Hepatocyte (in vitro differentiated cells): ENCODE data around the gene PNPLA7. TPM values are rescaled to one million over a fixed set of nuclear protein-coding genes. Genes with fewer than 3 reads are reported as not detected.

Source experiments
- DNase-seq: peaks from one replicate; pipeline ENCODE4 v3.0.0-alpha.2; 2016; ENCODE audit warnings: low spot score
- H2AFZ ChIP-seq: fragments of 200-600 bp; sonication (generic); 2 replicates; pipeline ENCODE4 v1.6.0; 2016; ENCODE audit warnings: antibody characterized with exemption, mild to moderate bottlenecking
- H3K27ac ChIP-seq: fragments of 200-600 bp; sonication (generic); 2 replicates; pipeline ENCODE4 v1.5.1; 2016; ENCODE audit warnings: mild to moderate bottlenecking
- H3K27me3 ChIP-seq: fragments of 200-600 bp; sonication (generic); 2 replicates; pipeline ENCODE4 v1.6.1; 2016
- H3K36me3 ChIP-seq: fragments of 200-600 bp; sonication (generic); replicated peaks from 2 replicates; pipeline ENCODE4 v1.5.1; 2016; ENCODE audit warnings: low read depth; ENCODE audit not compliant: insufficient read depth
- H3K4me1 ChIP-seq: fragments of 200-600 bp; sonication (generic); 2 replicates; pipeline ENCODE4 v1.5.1; 2016; ENCODE audit warnings: mild to moderate bottlenecking, moderate library complexity; ENCODE audit not compliant: insufficient read depth
- H3K4me2 ChIP-seq: fragments of 200-600 bp; sonication (generic); 2 replicates; pipeline ENCODE4 v1.6.0; 2016
- H3K4me3 ChIP-seq: fragments of 200-600 bp; sonication (generic); 2 replicates; pipeline ENCODE4 v1.5.1; 2016; ENCODE audit warnings: mild to moderate bottlenecking
- H3K79me2 ChIP-seq: fragments of 200-600 bp; sonication (generic); 2 replicates; pipeline ENCODE4 v1.6.0; 2017; ENCODE audit warnings: mild to moderate bottlenecking
- H3K9me2 ChIP-seq: fragments of 200-600 bp; sonication (generic); replicated peaks from 2 replicates; pipeline ENCODE4 v1.6.0; 2017; ENCODE audit warnings: mild to moderate bottlenecking; ENCODE audit not compliant: insufficient read depth
- H3K9me3 ChIP-seq: fragments of 200-600 bp; sonication (generic); 2 replicates; pipeline ENCODE4 v1.5.1; 2016; ENCODE audit warnings: low read depth, mild to moderate bottlenecking
- H4K20me1 ChIP-seq: fragments of 200-600 bp; sonication (generic); 2 replicates; pipeline ENCODE4 v1.6.0; 2016; ENCODE audit warnings: mild to moderate bottlenecking; ENCODE audit not compliant: insufficient read depth, poor library complexity, severe bottlenecking
- CTCF ChIP-seq: fragments of 200-600 bp; sonication (generic); IDR thresholded peaks from 2 replicates; pipeline ENCODE4 v1.5.1; 2016; ENCODE audit warnings: antibody characterized with exemption, mild to moderate bottlenecking; ENCODE audit not compliant: poor library complexity
- EZH2 ChIP-seq: fragments of 200-600 bp; sonication (generic); IDR thresholded peaks from 2 replicates; pipeline ENCODE4 v1.6.1; 2016; ENCODE audit warnings: antibody characterized with exemption, mild to moderate bottlenecking, borderline replicate concordance
- EZH2phosphoT487 ChIP-seq: fragments of 200-600 bp; sonication (generic); IDR thresholded peaks from one replicate; pipeline ENCODE4 v1.6.1; 2018; ENCODE audit warnings: antibody characterized with exemption, mild to moderate bottlenecking, low read depth, moderate library complexity; ENCODE audit not compliant: unreplicated experiment, severe bottlenecking
- WGBS: methylation state at CpG from one replicate; pipeline ENCODE4 v1.1.6; 2016; ENCODE audit warnings: low lambda C conversion rate; ENCODE audit errors: missing lambda C conversion rate; 5-methylcytosine and 5-hydroxymethylcytosine counted together
- polyA plus RNA-seq: library from polyadenylated mRNA; unstranded; fragments of >200 nt; fragmentation: Nextera tagmentation; extraction: Ambion mirVana; gene quantifications from 2 replicates; pipeline ENCODE4 v1.2.1, GENCODE V29; 2016
- total RNA-seq: library from RNA; depleted of rRNA; stranded (reverse); fragments of >200 nt; gene quantifications from 2 replicates; pipeline ENCODE4 v1.2.3, GENCODE V29; 2014

PNPLA7 gene
- total and polyA plus RNA-seq, 2 experiments from 2014 or later: 0.62 to 0.77 TPM

- Histone ChIP-seq H4K20me1 (peaks cover 3% of the 10 kb centered on the region), H3K27me3 (no peaks in the 10 kb centered on the region), H3K4me3 (no peak overlapping the region), H3K36me3 (no peaks in the 10 kb centered on the region), H3K4me2 (no peak overlapping the region), H3K27ac (no peak overlapping the region), H3K9me3 (no peaks in the 10 kb centered on the region), H2AFZ (no peak overlapping the region), H3K4me1 (peaks cover 4% of the 10 kb centered on the region), H3K79me2 (peaks cover 11% of the 10 kb centered on the region), H3K9me2 (no peaks in the 10 kb centered on the region)
- no peak for TF ChIP-seq EZH2phosphoT487
- no peak for TF ChIP-seq EZH2
- TF ChIP-seq CTCF: no peak
- DNase-seq: no peak
- 92% methylated on average over 16 of the region's 21 CpGs for WGBS
Observed at GRCh38 chr9:137461316-137461662, 88.9 kb downstream of the PNPLA7 start.

- no peaks in the 10 kb centered on the region for H3K36me3 ChIP-seq
- H3K79me2 ChIP-seq: peaks cover 11% of the 10 kb centered on the region
- no peak overlapping the region for H3K4me3 ChIP-seq
- peaks cover 3% of the 10 kb centered on the region for H4K20me1 ChIP-seq
- peaks cover 4% of the 10 kb centered on the region for H3K4me1 ChIP-seq
- H3K9me2 ChIP-seq: no peaks in the 10 kb centered on the region
- H2AFZ ChIP-seq: no peak overlapping the region
- no peak for DNase-seq
- H3K27ac ChIP-seq: no peak overlapping the region
- H3K9me3 ChIP-seq: no peaks in the 10 kb centered on the region
- WGBS: 95% methylated on average over 28 of the region's 31 CpGs
- TF ChIP-seq EZH2phosphoT487: no peak
- no peak for TF ChIP-seq EZH2
- no peak for TF ChIP-seq CTCF
- no peaks in the 10 kb centered on the region for H3K27me3 ChIP-seq
- H3K4me2 ChIP-seq: no peak overlapping the region
Observed at GRCh38 chr9:137460363-137461315, 89.6 kb downstream of the PNPLA7 start.

- Histone ChIP-seq H3K9me2 (no peaks in the 10 kb centered on the region), H2AFZ (peak overlapping the region; percentile 92), H3K4me1 (peaks cover 4% of the 10 kb centered on the region), H3K4me3 (no peak overlapping the region), H3K27ac (peak overlapping the region; percentile 74), H3K4me2 (peak overlapping the region; percentile 95), H3K36me3 (no peaks in the 10 kb centered on the region), H4K20me1 (peaks cover 3% of the 10 kb centered on the region), H3K27me3 (no peaks in the 10 kb centered on the region), H3K9me3 (no peaks in the 10 kb centered on the region), H3K79me2 (peaks cover 11% of the 10 kb centered on the region)
- TF ChIP-seq CTCF (no peak), EZH2 (no peak), EZH2phosphoT487 (no peak)
- DNase-seq: no peak
- WGBS: 67% methylated on average over 14 of the region's 15 CpGs
Observed at GRCh38 chr9:137459601-137460362, 90.4 kb downstream of the PNPLA7 start.
